HG03060 (cell line): ENCODE measurements around the gene CNBD2.
"Not testable (repeated sequence)": the region's sequence is repeated elsewhere in the genome, so short reads cannot be mapped to it uniquely, and the experiment has no call there.

Source experiments
- ATAC-seq: cut with Tn5 transposase; IDR thresholded peaks from one replicate; pipeline ENCODE4 v1.9.1; 2021; ENCODE audit warnings: low read depth, moderate number of reproducible peaks; ENCODE audit not compliant: unreplicated experiment

Gene CNBD2

GRCh38 chr20:35972462-35972861 lies 4.1 kb downstream of the CNBD2 start:
- ATAC-seq: no peak

GRCh38 chr20:35974256-35974655 lies 5.9 kb downstream of the CNBD2 start:
- ATAC-seq: no peak

DNA sequence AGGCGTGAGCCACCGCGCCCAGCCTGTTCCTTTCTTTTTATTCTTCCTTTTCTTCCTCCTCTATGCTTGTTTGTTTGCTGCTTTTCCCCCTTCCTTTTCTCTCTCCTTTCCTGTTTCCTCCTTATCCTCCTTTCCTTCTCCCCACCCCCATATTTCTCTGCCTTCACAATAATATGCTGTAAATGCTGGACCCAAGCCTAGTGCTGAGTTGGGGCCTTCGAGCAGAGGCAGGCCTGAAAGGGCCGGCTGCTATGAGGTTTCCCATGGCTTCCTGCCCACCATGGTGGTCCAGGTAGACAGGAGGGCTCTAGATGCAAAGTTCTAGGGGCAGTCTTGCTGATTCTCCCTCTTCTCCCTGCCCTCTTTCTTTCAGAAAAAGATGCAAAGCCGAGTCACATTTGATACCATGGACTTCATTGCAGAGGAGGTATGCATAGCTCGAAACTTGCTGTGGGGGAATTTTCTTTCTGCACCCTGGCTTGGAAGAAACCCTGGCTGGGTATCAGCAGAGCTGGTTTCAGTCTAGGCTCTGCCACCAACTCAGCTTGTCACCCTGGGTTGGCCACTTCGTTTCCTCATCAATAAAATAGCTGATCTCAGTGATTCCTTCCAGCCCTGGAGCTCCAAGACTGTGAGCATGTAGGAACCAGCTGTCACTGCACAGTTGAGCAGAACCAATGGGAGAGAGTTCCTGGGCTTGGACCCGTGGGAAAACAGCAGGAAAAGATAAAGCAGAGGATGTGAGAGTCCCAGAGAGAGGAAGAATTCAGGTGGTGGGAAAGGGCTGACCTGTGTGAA lies 7.4 kb downstream of the CNBD2 start:
- ATAC-seq: no peak

DNA sequence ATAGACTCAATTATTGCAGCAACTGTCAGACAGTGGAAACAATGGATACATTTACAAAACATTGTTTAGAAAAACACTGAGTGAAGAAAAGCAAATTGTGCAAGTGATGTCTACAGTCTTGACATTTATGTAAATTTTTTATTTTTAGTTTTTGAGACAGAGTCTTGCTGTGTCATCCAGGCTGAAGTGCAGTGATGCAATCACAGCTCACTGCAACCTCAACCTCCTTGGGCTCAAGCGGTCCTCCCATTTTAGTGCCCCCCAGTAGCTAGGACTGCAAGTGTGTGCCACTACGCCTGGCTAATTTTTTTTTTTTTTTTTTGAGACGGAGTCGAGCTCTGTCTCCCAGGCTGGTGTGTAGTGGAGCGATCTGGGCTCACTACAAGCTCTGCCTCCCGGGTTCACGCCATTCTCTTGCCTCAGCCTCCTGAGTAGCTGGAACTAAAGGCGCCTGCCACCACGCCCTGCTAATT lies 9.7 kb downstream of the CNBD2 start:
- ATAC-seq: no peak

- ATAC-seq: no peak
Observed at GRCh38 chr20:35979544-35979943, 11.2 kb downstream of the CNBD2 start.

DNA sequence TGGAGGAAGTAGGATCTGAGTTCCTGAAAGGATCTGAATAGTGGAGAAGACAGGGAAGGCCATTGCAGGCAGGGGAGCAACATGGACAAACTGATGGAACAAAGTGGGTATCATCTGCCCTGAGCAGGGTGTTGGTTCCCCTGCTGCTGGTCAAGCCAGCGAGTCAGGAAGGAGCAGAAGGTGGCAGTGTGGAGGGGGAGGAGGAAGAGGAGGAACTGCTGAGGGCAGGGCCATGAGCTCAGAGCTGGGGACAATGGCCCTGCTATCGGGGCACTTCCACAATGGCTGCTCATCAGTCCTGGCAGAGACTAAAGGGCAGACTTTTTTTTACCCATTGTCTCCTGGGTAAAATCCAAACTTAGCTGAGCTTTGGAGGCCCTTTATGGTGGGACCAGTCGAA lies 13.6 kb downstream of the CNBD2 start:
- no peak for ATAC-seq

GRCh38 chr20:35984382-35984781 lies 16.0 kb downstream of the CNBD2 start:
- ATAC-seq: no peak

GRCh38 chr20:35985806-35986205 lies 17.4 kb downstream of the CNBD2 start:
- no peak for ATAC-seq

DNA sequence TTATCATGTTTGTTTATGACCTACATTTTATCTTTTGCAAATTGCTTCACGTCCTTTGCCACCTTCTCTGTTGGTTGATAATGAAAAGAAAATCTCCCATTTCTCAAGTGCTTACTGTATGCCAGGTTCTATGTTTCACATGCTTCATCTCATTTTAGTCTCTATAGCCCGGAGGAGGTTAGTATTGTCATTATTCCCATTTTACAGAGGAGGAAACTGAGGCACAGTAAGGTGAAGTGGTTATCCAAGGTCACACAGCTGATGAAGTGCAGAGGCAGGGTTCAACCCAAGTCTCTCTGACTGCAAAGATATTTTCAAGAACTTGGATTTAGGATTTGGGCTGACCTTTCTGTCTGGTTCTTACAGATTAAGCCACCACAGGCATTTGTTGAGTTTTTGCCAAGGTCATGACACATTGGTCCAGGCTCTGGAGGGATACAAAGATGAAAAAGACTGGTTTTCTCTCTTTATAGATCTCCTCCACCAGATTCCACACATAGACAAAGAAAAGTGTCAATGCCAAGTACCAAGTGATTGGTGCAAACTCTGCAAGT lies 20.6 kb downstream of the CNBD2 start:
- ATAC-seq: no peak

DNA sequence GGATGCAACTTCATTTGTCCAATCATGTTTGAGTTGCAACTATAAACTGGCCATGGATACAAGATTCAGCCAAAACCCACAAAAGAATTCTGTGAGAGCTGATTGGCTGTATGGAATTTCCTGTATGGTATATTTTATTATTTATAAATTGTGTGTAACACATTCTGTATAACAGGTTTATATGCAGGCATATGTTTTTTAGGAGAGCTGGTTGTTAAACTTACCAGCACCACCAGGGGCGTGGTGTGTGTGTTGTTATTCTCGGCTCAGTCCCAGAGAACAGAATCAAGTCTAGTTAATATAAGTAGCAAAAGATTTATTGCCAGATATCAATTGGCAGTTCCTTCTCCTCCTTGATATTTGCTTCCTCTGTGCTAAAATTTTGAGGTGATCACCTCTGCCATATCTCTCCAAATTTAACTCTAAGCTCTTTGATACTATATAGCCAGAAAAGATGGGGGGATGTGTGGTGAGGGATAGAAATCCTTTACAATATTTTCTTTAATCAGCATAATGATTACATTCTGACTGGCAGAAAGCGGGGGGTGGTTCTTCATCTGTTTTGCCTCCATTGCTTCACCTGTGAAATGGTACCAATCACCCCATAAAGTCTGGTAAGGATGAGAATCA lies 22.9 kb downstream of the CNBD2 start:
- ATAC-seq: no peak

DNA sequence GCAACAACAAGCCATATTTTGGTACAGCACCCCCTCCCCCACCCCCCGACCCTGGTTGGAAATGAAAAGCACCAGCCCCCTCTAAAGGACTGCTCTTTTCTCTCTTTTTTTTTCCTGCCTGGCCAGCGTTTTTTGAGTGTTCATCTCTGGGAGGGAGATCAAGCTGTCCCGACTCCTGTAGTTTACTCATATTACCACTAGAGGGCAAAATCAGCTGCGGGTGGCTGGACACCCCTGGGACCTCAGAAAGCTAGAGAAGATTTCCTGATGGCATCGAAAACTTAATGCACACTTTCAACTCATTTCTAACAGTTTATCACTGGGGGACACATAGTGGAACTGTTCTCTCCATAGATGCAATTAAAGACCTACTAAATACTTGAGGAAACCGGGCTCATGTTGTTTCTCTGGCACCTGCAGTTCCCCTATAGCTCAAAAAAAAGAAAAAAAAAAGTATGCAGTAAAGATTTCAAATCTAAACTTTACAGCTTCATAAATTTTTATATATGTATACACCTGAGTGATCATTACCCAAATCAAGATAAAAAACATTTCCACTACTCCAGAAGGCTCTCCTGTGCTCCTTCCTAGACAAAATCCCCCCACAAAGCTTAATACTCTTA lies 24.4 kb downstream of the CNBD2 start:
- no peak for ATAC-seq

DNA sequence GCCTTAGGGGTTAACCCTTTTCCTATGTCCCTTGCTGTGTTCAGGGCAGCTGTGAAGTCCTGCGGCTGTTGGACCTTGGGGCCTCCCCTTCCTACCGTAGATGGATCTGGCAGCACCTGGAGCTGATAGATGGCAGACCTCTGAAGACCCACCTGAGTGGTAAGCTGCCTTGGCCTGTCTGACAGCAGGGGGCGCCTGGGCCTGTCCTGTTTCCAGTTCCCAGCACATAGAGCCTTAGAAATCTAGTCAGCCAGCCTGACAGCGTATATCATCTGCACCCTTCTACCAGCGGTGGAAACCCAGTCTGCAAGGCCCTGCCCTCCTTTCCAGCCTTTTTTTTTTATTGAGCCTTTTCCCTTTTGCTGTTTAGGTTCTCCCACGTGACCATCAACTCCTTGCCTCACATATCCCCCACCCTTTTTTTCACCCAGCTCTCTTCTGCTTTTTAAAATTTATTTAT lies 26.6 kb downstream of the CNBD2 start:
- no peak for ATAC-seq

GRCh38 chr20:35996492-35996891 lies 28.1 kb downstream of the CNBD2 start:
- not testable (repeated sequence) for ATAC-seq

GRCh38 chr20:36001331-36001730 lies 32.9 kb downstream of the CNBD2 start:
- not testable (repeated sequence) for ATAC-seq

DNA sequence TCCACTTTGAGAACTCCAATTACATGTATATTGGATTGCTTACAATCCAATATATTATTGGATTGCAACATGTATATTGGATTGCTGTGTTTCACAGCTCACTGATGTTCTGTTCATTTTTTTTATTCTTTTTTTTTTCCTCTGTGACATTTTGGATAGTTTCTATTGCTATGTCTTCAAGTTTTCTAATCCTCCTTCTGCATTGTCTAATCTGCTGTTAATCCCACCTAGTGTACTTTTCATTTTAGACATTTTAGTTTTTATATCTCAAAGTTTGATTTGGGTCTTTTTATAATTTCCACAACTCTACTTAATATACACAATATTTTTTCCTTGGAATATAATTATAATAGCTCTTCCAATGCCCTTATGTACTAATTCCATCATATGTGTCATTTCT lies 34.5 kb downstream of the CNBD2 start:
- ATAC-seq: no peak

DNA sequence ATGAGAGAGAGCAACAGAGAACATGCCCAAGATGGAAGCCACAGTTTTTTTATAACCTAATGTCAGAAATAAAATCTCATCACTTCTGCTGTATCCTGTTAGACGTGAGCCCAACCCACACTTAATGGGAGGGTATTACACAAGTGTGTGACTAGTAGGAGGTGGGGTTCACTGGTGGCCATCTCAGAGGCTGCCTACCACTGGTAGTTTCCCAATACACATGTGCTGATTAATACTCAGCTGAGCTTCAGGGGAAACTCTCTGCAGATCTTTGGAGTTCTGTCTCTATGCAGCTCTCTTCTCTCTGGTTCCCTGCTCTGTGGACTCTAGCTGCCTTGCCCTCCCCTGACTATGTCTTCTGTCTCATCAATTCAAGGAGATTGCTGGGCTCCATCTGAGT lies 35.7 kb downstream of the CNBD2 start:
- ATAC-seq: no peak

DNA sequence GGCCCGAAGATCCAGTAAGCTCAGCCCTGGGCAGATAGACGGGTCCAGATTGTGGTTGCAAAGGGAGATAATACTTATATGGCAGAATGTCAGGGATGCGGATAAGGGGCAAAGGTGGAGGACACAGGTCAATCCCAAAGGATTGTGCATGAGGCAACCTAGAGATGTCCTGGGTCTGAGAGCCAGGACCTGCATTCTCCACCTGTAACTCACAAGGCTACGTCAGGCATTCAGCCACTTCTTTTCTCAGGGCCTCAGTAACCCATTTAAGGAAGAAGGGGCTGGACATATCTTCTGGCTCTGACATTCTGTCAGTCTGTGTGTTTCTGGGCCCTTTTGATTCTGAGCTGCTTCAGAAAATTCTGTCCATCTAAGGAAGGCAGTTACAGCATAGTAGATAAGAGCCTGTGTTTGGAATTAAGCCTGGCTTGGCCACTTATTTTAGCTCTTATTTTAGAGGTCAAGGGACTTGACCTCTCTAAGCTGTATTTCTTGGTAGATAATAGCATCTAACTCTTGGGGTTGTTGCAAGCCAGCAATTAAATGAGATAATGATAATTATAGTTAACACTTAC lies 40.2 kb downstream of the CNBD2 start:
- ATAC-seq: no peak

- no peak for ATAC-seq
Observed at GRCh38 chr20:36010076-36010475, 41.7 kb downstream of the CNBD2 start.

- ATAC-seq: no peak
Observed at GRCh38 chr20:36010825-36011224, 42.4 kb downstream of the CNBD2 start.

DNA sequence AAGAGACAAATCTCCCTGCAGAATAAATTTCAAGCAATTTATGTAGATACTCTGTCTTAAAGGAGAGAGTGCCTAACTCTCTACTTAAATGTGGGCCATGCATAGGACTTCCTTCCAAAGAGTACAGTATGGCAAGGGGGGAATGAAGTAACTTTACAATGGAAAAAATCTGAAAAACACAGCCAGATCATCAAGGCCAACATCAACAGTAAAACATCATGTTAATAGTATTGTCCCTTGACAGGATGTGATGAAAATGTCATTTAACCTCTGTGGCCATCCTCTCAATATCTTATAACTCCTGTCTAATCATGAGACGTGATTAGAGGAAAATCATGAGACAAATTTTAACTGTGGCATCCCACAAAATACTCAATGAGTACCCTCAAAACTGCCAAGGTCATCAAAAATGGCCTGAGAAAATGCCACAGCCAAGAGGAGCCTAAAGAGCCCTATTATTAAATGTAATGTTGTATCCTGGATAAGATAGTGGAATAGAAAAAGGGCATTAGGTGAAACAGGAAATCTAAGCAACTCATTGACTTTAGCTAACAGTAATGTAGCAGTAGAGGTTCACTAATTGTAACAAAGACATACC lies 47.5 kb downstream of the CNBD2 start:
- no peak for ATAC-seq
